Measurements from ENCODE around the gene ABCC9.

DNA sequence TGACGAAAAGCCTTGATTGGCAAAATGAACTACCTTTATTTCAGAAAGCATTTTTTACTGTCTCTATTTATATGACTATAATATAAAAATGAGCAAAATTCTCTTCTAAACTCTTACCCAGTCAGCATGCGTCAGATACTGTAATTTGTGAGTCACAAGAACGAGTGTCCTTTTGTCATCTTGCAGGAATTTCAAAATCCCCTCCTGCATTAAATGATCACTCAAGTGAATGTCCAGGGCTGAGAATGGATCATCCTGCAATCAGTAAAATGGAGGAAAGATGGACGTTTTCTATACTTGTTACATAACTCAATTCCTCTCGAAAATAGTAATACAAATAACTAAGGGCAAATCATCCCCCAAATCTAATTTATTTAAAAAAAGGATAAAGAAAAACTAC is 89.0 kb downstream of the ABCC9 start:
- TF ChIP-seq, protein P1, sequence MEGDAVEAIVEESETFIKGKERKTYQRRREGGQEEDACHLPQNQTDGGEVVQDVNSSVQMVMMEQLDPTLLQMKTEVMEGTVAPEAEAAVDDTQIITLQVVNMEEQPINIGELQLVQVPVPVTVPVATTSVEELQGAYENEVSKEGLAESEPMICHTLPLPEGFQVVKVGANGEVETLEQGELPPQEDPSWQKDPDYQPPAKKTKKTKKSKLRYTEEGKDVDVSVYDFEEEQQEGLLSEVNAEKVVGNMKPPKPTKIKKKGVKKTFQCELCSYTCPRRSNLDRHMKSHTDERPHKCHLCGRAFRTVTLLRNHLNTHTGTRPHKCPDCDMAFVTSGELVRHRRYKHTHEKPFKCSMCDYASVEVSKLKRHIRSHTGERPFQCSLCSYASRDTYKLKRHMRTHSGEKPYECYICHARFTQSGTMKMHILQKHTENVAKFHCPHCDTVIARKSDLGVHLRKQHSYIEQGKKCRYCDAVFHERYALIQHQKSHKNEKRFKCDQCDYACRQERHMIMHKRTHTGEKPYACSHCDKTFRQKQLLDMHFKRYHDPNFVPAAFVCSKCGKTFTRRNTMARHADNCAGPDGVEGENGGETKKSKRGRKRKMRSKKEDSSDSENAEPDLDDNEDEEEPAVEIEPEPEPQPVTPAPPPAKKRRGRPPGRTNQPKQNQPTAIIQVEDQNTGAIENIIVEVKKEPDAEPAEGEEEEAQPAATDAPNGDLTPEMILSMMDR (conservative IDR thresholded peaks at IDR 0.05 in 1 of 2, IDR thresholded peaks at IDR 0.05 in 1 of 2; ENCODE audit: extremely low read depth in 1 of 2, insufficient read depth in 1 of 2, low read depth in 1 of 2, low read length in 2 of 2), result no peak
- TF ChIP-seq EZH2 (IDR thresholded peaks at IDR 0.05; ENCODE audit: borderline replicate concordance, low read length), result no peak

All from mammary epithelial cell (primary cell).